CD4-positive, alpha-beta T cell (primary cell): ENCODE measurements around the gene GPC6. TPM values are rescaled to one million over a fixed set of nuclear protein-coding genes. Genes with fewer than 3 reads are reported as not detected.

Source experiments
- ATAC-seq: fragments of 200-7000 bp; cut with Tn5 transposase; one replicate; pipeline ENCODE4 v1.10.0; 2022; ENCODE audit warnings: mild to moderate bottlenecking; ENCODE audit not compliant: poor library complexity
- CTCF ChIA-PET: fragments of 350-600 bp; sonication (Branson Sonifier 250); formaldehyde crosslinking; loops from one replicate; lab custom pipeline; 2021; ENCODE audit warnings: antibody characterized with exemption, inconsistent platforms; lab: Charles Lee
- POLR2A ChIA-PET: fragments of 350-600 bp; sonication (Branson Sonifier 250); formaldehyde crosslinking; loops from one replicate; lab custom pipeline; 2021; ENCODE audit warnings: antibody characterized with exemption, inconsistent platforms; lab: Charles Lee
- DNase-seq, 14 experiments: peaks; one replicate each; pipeline ENCODE4 v3.0.0-alpha.2; 2013 to 2020; ENCODE audit warnings: mixed read lengths in 2 of 14
- H3K27ac ChIP-seq, 2 donors: one replicate each; pipeline versions ENCODE4 v1.5.1 to v1.7.0; 2013; ENCODE audit warnings: low read length in 2 of 2, low read depth in 1 of 2, mild to moderate bottlenecking in 1 of 2
- H3K27me3 ChIP-seq, 2 experiments: 1 replicate in 1 of 2; 2 replicates in 1 of 2; pipeline versions ENCODE4 v1.6.1 to v1.7.0; 2013; ENCODE audit warnings: low read length in 2 of 2, control low read depth in 1 of 2, mild to moderate bottlenecking in 1 of 2, moderate library complexity in 1 of 2; ENCODE audit not compliant: insufficient read depth in 2 of 2, control insufficient read depth in 1 of 2
- H3K36me3 ChIP-seq: one replicate; pipeline ENCODE4 v1.6.1; 2013; ENCODE audit warnings: low read length, control low read depth; ENCODE audit not compliant: insufficient read depth
- H3K4me1 ChIP-seq: one replicate; pipeline ENCODE4 v1.6.1; 2013; ENCODE audit warnings: low read length, control low read depth; ENCODE audit not compliant: insufficient read depth
- H3K4me3 ChIP-seq: one replicate; pipeline ENCODE4 v1.5.1; 2013; ENCODE audit warnings: mild to moderate bottlenecking, low read length, moderate library complexity
- H3K9me3 ChIP-seq, 2 experiments: 1 replicate in 1 of 2; 2 replicates in 1 of 2; pipeline versions ENCODE4 v1.6.1 to v1.7.0; 2013; ENCODE audit warnings: low read length in 2 of 2, mild to moderate bottlenecking in 2 of 2, control low read depth in 1 of 2, moderate library complexity in 1 of 2; ENCODE audit not compliant: control insufficient read depth in 1 of 2, insufficient read depth in 1 of 2
- H3K27ac Mint-ChIP-seq: one replicate; pipeline ENCODE4 v1.8.0; 2020; ENCODE audit warnings: mixed read lengths
- H3K27me3 Mint-ChIP-seq: one replicate; pipeline ENCODE4 v1.8.0; 2021; ENCODE audit warnings: mixed read lengths
- H3K36me3 Mint-ChIP-seq: one replicate; pipeline ENCODE4 v1.8.0; 2021; ENCODE audit warnings: low read depth, mixed read lengths
- H3K4me1 Mint-ChIP-seq: one replicate; pipeline ENCODE4 v1.8.0; 2021; ENCODE audit warnings: low read depth, mixed read lengths
- H3K4me3 Mint-ChIP-seq: one replicate; pipeline ENCODE4 v1.8.0; 2020; ENCODE audit warnings: mild to moderate bottlenecking, mixed read lengths
- H3K9me3 Mint-ChIP-seq: one replicate; pipeline ENCODE4 v1.8.0; 2020; ENCODE audit warnings: mixed read lengths
- intact Hi-C, 2 experiments: fragments of 100-400 bp; cut with DNase I in 1 of 2; cut with micrococcal nuclease in 1 of 2; formaldehyde crosslinking; loops; one replicate each; pipeline versions ENCODE4 v1.15.1 to v1.9.0; 2023 to 2025; cut with DNase I, micrococcal nuclease
- total RNA-seq, 174 experiments: library from RNA in 2 of 174; stranded (reverse) in 2 of 174; gene quantifications; one replicate each; pipeline ENCODE4 v1.2.3 and lab custom pipeline; 2021 to 2026
- TF ChIP-seq, protein P1 (sequence below): fragments of 200-600 bp; IDR thresholded peaks from one replicate; pipeline ENCODE4 v1.8.0; 2022; ENCODE audit warnings: antibody characterized with exemption, mild to moderate bottlenecking

The GPC6 gene
- total RNA-seq, 2 experiments from 2014 or later: not detected

- POLR2A ChIA-PET: no interaction called here
- DNase-seq (no peak), ATAC-seq (no peak)
- CTCF ChIA-PET: no interaction called here
- Mint-ChIP-seq H3K27ac (no peak overlapping the region), H3K9me3 (no peaks in the 10 kb centered on the region), H3K27me3 (peaks cover 12% of the 10 kb centered on the region), H3K4me1 (no peaks in the 10 kb centered on the region), H3K4me3 (no peak overlapping the region), H3K36me3 (no peaks in the 10 kb centered on the region)
- no peaks in the 10 kb centered on the region for H3K36me3 ChIP-seq
- H3K27me3 ChIP-seq: no peaks in the 10 kb centered on the region
- H3K4me1 ChIP-seq: no peaks in the 10 kb centered on the region
- H3K4me3 ChIP-seq: no peak overlapping the region
- intact Hi-C loops: no loop called here
- no peak overlapping the region for H3K27ac ChIP-seq
- H3K9me3 ChIP-seq: no peaks in the 10 kb centered on the region
- TF ChIP-seq, protein P1, sequence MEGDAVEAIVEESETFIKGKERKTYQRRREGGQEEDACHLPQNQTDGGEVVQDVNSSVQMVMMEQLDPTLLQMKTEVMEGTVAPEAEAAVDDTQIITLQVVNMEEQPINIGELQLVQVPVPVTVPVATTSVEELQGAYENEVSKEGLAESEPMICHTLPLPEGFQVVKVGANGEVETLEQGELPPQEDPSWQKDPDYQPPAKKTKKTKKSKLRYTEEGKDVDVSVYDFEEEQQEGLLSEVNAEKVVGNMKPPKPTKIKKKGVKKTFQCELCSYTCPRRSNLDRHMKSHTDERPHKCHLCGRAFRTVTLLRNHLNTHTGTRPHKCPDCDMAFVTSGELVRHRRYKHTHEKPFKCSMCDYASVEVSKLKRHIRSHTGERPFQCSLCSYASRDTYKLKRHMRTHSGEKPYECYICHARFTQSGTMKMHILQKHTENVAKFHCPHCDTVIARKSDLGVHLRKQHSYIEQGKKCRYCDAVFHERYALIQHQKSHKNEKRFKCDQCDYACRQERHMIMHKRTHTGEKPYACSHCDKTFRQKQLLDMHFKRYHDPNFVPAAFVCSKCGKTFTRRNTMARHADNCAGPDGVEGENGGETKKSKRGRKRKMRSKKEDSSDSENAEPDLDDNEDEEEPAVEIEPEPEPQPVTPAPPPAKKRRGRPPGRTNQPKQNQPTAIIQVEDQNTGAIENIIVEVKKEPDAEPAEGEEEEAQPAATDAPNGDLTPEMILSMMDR: no peak
Measured at GRCh38 chr13:94120878-94121277, 894.3 kb downstream of the GPC6 start.

GRCh38 chr13:94121686-94122085 lies 895.1 kb downstream of the GPC6 start:
- Histone ChIP-seq H3K27me3 (no peaks in the 10 kb centered on the region), H3K4me1 (no peaks in the 10 kb centered on the region), H3K9me3 (no peaks in the 10 kb centered on the region), H3K36me3 (no peaks in the 10 kb centered on the region), H3K27ac (no peak overlapping the region), H3K4me3 (no peak overlapping the region)
- Mint-ChIP-seq H3K9me3 (no peaks in the 10 kb centered on the region), H3K27ac (no peak overlapping the region), H3K4me3 (no peak overlapping the region), H3K27me3 (peaks cover 12% of the 10 kb centered on the region), H3K4me1 (no peaks in the 10 kb centered on the region), H3K36me3 (no peaks in the 10 kb centered on the region)
- DNase-seq (no peak), ATAC-seq (no peak)
- TF ChIP-seq, protein P1: no peak
- CTCF ChIA-PET: no interaction called here
- POLR2A ChIA-PET: no interaction called here
- intact Hi-C loops: no loop called here

GRCh38 chr13:94122300-94122915 lies 895.8 kb downstream of the GPC6 start:
- ATAC-seq: no peak
- CTCF ChIA-PET: no interaction called here
- no peak for DNase-seq
- no peaks in the 10 kb centered on the region for H3K9me3 ChIP-seq
- intact Hi-C loops: no loop called here
- Mint-ChIP-seq H3K36me3 (no peaks in the 10 kb centered on the region), H3K9me3 (no peaks in the 10 kb centered on the region), H3K27me3 (peaks cover 12% of the 10 kb centered on the region), H3K27ac (no peak overlapping the region), H3K4me3 (no peak overlapping the region), H3K4me1 (no peaks in the 10 kb centered on the region)
- no peak overlapping the region for H3K27ac ChIP-seq
- no peaks in the 10 kb centered on the region for H3K27me3 ChIP-seq
- no peaks in the 10 kb centered on the region for H3K36me3 ChIP-seq
- H3K4me1 ChIP-seq: no peaks in the 10 kb centered on the region
- TF ChIP-seq, protein P1: no peak
- POLR2A ChIA-PET: no interaction called here
- H3K4me3 ChIP-seq: no peak overlapping the region
